Measurements from ENCODE around the gene UBQLN4.
A peak's percentile ranks its signal among the peaks of the same experiment; 100 is the strongest.
"Not testable (repeated sequence)": the region's sequence is repeated elsewhere in the genome, so short reads cannot be mapped to it uniquely, and the experiment has no call there.

The UBQLN4 gene

GRCh38 chr1:156080863-156081179 lies 27.2 kb upstream of the UBQLN4 start:
- DNase-seq: no peak

- no peak for DNase-seq
Measured at GRCh38 chr1:156080241-156080862, 26.8 kb upstream of the UBQLN4 start.

GRCh38 chr1:156079762-156080161 lies 26.2 kb upstream of the UBQLN4 start:
- no peak for DNase-seq

GRCh38 chr1:156078728-156079127 lies 25.1 kb upstream of the UBQLN4 start:
- no peak for DNase-seq

GRCh38 chr1:156077430-156077760 lies 23.8 kb upstream of the UBQLN4 start:
- no peak for DNase-seq

GRCh38 chr1:156076609-156077429 lies 23.2 kb upstream of the UBQLN4 start:
- DNase-seq: peak in 1 of 2 donors; percentile 28

GRCh38 chr1:156075775-156076204 lies 22.2 kb upstream of the UBQLN4 start:
- DNase-seq: no peak

GRCh38 chr1:156075162-156075561 lies 21.6 kb upstream of the UBQLN4 start:
- DNase-seq: no peak

GRCh38 chr1:156074661-156075060 lies 21.1 kb upstream of the UBQLN4 start:
- DNase-seq: no peak

- no peak for DNase-seq
Measured at GRCh38 chr1:156073740-156074139, 20.1 kb upstream of the UBQLN4 start.

GRCh38 chr1:156073110-156073687 lies 19.6 kb upstream of the UBQLN4 start:
- no peak for DNase-seq

- DNase-seq: no peak
Measured at GRCh38 chr1:156072251-156072650, 18.7 kb upstream of the UBQLN4 start.

GRCh38 chr1:156071332-156071816 lies 17.8 kb upstream of the UBQLN4 start:
- DNase-seq: not testable (repeated sequence)

GRCh38 chr1:156070548-156070947 lies 16.9 kb upstream of the UBQLN4 start:
- DNase-seq: no peak

GRCh38 chr1:156069490-156070455 lies 16.2 kb upstream of the UBQLN4 start:
- DNase-seq: peak in 1 of 2 donors; percentile 29

GRCh38 chr1:156067262-156067661 lies 13.7 kb upstream of the UBQLN4 start:
- DNase-seq: no peak

GRCh38 chr1:156065871-156066270 lies 12.3 kb upstream of the UBQLN4 start:
- no peak for DNase-seq

- no peak for DNase-seq
Measured at GRCh38 chr1:156065212-156065611, 11.6 kb upstream of the UBQLN4 start.

- no peak for DNase-seq
Measured at GRCh38 chr1:156064615-156065014, 11.0 kb upstream of the UBQLN4 start.

- no peak for DNase-seq
Measured at GRCh38 chr1:156063997-156064285, 10.3 kb upstream of the UBQLN4 start.

- DNase-seq: no peak
Measured at GRCh38 chr1:156062189-156062588, 8.6 kb upstream of the UBQLN4 start.

- DNase-seq: no peak
Measured at GRCh38 chr1:156060937-156061636, 7.5 kb upstream of the UBQLN4 start, which contains the start of gene RAB25. Gene RAB25, plus strand, starts transcription at chr1:156061160. Its CDS starts 241 bp downstream, at chr1:156061401.
